AG20443 (cell line): ENCODE measurements around the gene DNAJB6.

ENCODE experiments used
- DNase-seq: peaks from one replicate; pipeline ENCODE4 v3.0.0; 2012; ENCODE audit warnings: low spot score, mixed read lengths

Gene DNAJB6

GRCh38 chr7:157409753-157410727 is 73.2 kb downstream of the DNAJB6 start:
- no peak for DNase-seq

GRCh38 chr7:157410831-157411556 is 74.2 kb downstream of the DNAJB6 start:
- no peak for DNase-seq

- no peak for DNase-seq
Measured at GRCh38 chr7:157411580-157411979, 74.8 kb downstream of the DNAJB6 start.

- DNase-seq = peak; percentile 78
Measured at GRCh38 chr7:157412021-157412443, 75.2 kb downstream of the DNAJB6 start.

- no peak for DNase-seq
Measured at GRCh38 chr7:157412491-157413180, 75.8 kb downstream of the DNAJB6 start.

GRCh38 chr7:157413881-157414701 is 77.3 kb downstream of the DNAJB6 start:
- DNase-seq = no peak

GRCh38 chr7:157414702-157415096 is 77.9 kb downstream of the DNAJB6 start:
- no peak for DNase-seq

- no peak for DNase-seq
Measured at GRCh38 chr7:157415486-157415885, 78.7 kb downstream of the DNAJB6 start.

GRCh38 chr7:157416011-157416410 is 79.2 kb downstream of the DNAJB6 start:
- no peak for DNase-seq

GRCh38 chr7:157418204-157419034 is 81.6 kb downstream of the DNAJB6 start:
- no peak for DNase-seq

GRCh38 chr7:157419035-157419293 is 82.2 kb downstream of the DNAJB6 start:
- DNase-seq = no peak

- no peak for DNase-seq
Measured at GRCh38 chr7:157422279-157422678, 85.5 kb downstream of the DNAJB6 start.

- DNase-seq = no peak
Measured at GRCh38 chr7:157423348-157423747, 86.5 kb downstream of the DNAJB6 start.

GRCh38 chr7:157423886-157424565 is 87.2 kb downstream of the DNAJB6 start:
- DNase-seq = no peak

- no peak for DNase-seq
Measured at GRCh38 chr7:157425137-157425731, 88.4 kb downstream of the DNAJB6 start.

GRCh38 chr7:157425761-157426160 is 89.0 kb downstream of the DNAJB6 start:
- no peak for DNase-seq

GRCh38 chr7:157426463-157427301 is 89.9 kb downstream of the DNAJB6 start:
- DNase-seq = no peak

- no peak for DNase-seq
Measured at GRCh38 chr7:157427811-157428553, 91.2 kb downstream of the DNAJB6 start.
